ENCODE measurements around the gene ACR.
A peak's percentile ranks its signal among the peaks of the same experiment; 100 is the strongest.

ACR gene

GRCh38 chr22:50737728-50738648 is at the start of gene ACR:
ACR (plus strand) TSS chr22:50738204; CDS start chr22:50738236, 32 bp downstream.
- TF ChIP-seq, protein P1, sequence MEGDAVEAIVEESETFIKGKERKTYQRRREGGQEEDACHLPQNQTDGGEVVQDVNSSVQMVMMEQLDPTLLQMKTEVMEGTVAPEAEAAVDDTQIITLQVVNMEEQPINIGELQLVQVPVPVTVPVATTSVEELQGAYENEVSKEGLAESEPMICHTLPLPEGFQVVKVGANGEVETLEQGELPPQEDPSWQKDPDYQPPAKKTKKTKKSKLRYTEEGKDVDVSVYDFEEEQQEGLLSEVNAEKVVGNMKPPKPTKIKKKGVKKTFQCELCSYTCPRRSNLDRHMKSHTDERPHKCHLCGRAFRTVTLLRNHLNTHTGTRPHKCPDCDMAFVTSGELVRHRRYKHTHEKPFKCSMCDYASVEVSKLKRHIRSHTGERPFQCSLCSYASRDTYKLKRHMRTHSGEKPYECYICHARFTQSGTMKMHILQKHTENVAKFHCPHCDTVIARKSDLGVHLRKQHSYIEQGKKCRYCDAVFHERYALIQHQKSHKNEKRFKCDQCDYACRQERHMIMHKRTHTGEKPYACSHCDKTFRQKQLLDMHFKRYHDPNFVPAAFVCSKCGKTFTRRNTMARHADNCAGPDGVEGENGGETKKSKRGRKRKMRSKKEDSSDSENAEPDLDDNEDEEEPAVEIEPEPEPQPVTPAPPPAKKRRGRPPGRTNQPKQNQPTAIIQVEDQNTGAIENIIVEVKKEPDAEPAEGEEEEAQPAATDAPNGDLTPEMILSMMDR (conservative IDR thresholded peaks at IDR 0.05; ENCODE audit: low read depth, low read length) = no peak
- DNase-seq (ENCODE audit: low read depth) = no peak
- H3K4me3 ChIP-seq (ENCODE audit: low read length) = no peak within 1 kb of the TSS

GRCh38 chr22:50688448-50688847 is 49.6 kb upstream of the ACR start:
- DNase-seq (ENCODE audit: low read depth) = no peak
- TF ChIP-seq, protein P1 (conservative IDR thresholded peaks at IDR 0.05; ENCODE audit: low read depth, low read length) = no peak

GRCh38 chr22:50691521-50691920 is 46.5 kb upstream of the ACR start:
- TF ChIP-seq, protein P1 (conservative IDR thresholded peaks at IDR 0.05; ENCODE audit: low read depth, low read length) = peak; percentile 56
- DNase-seq (ENCODE audit: low read depth) = no peak
- H3K4me3 ChIP-seq (ENCODE audit: low read length) = no peak overlapping the region

More at GRCh38 chr22:50688448-50688847, 49.6 kb upstream of the ACR start:
- H3K4me3 ChIP-seq (ENCODE audit: low read length) = no peak overlapping the region

GRCh38 chr22:50693462-50693861 is 44.5 kb upstream of the ACR start:
- DNase-seq (ENCODE audit: low read depth) = no peak

DNA sequence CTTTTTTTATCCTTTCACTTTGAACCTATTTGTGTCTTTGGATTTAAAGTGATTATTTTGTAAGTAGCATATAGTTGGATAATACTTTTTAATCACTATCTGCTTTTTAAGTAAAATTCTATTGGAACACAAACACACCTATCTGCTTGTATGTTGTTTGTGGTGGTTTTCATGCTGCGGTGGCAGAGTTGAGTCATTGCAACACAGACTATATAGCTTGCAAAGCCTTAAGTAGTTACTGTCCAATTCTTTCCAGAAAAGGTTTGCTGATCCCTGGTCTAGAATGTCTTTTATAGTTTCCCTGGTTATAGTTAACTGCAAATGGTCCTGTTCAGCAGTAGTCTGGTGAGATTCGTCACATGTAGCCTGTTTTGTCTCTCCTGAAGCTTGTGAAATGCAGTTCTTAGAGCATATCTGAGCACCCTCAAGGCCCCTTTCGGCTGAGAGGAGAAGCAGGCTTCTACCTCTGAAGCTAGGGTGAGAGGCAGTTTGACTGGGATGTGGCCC is 43.9 kb upstream of the ACR start:
- DNase-seq (ENCODE audit: low read depth) = no peak
- TF ChIP-seq, protein P1 (conservative IDR thresholded peaks at IDR 0.05; ENCODE audit: low read depth, low read length) = peak; percentile 24
- no peak overlapping the region for H3K4me3 ChIP-seq (ENCODE audit: low read length)

More at GRCh38 chr22:50693462-50693861, 44.5 kb upstream of the ACR start:
- TF ChIP-seq, protein P1 (conservative IDR thresholded peaks at IDR 0.05; ENCODE audit: low read depth, low read length) = no peak
- no peak overlapping the region for H3K4me3 ChIP-seq (ENCODE audit: low read length)

- TF ChIP-seq, protein P1 (conservative IDR thresholded peaks at IDR 0.05; ENCODE audit: low read depth, low read length) = no peak
- no peak for DNase-seq (ENCODE audit: low read depth)
- H3K4me3 ChIP-seq (ENCODE audit: low read length) = no peak overlapping the region
Observed at GRCh38 chr22:50694766-50695420, 43.1 kb upstream of the ACR start.

Measured in retinal pigment epithelial cell (primary cell).